NCI-H526 (cell line): ENCODE data around the gene ERICH6B.

ENCODE experiments used
- DNase-seq, 2 experiments: peaks; one replicate each; lab custom pipeline; 2025; lab: John Stamatoyannopoulos, UW

ERICH6B gene

GRCh38 chr13:45601680-45602079 lies 13.9 kb downstream of the ERICH6B start:
- no peak for DNase-seq

GRCh38 chr13:45598597-45598996 lies 16.9 kb downstream of the ERICH6B start:
- DNase-seq, result no peak

- DNase-seq, result no peak
Observed at GRCh38 chr13:45596800-45597475, 18.6 kb downstream of the ERICH6B start.

GRCh38 chr13:45595965-45596364 lies 19.6 kb downstream of the ERICH6B start:
- DNase-seq, result no peak

- DNase-seq, result no peak
Observed at GRCh38 chr13:45594764-45595163, 20.8 kb downstream of the ERICH6B start.

- no peak for DNase-seq
Observed at GRCh38 chr13:45594227-45594626, 21.3 kb downstream of the ERICH6B start.

GRCh38 chr13:45592758-45593157 lies 22.8 kb downstream of the ERICH6B start:
- no peak for DNase-seq

GRCh38 chr13:45590066-45590465 lies 25.5 kb downstream of the ERICH6B start:
- no peak for DNase-seq

- no peak for DNase-seq
Observed at GRCh38 chr13:45587897-45588296, 27.6 kb downstream of the ERICH6B start.

GRCh38 chr13:45584816-45585215 lies 30.7 kb downstream of the ERICH6B start:
- DNase-seq, result peak in 1 of 2 experiments; percentile 35

- no peak for DNase-seq
Observed at GRCh38 chr13:45582408-45583076, 33.0 kb downstream of the ERICH6B start.

- DNase-seq, result no peak
Observed at GRCh38 chr13:45576466-45576865, 39.1 kb downstream of the ERICH6B start.

GRCh38 chr13:45575830-45576180 lies 39.7 kb downstream of the ERICH6B start:
- DNase-seq, result no peak

- DNase-seq, result no peak
Observed at GRCh38 chr13:45575146-45575829, 40.3 kb downstream of the ERICH6B start.

- no peak for DNase-seq
Observed at GRCh38 chr13:45565331-45565730, 50.2 kb downstream of the ERICH6B start.

- DNase-seq, result no peak
Observed at GRCh38 chr13:45564133-45564776, 51.3 kb downstream of the ERICH6B start.

- no peak for DNase-seq
Observed at GRCh38 chr13:45554604-45555109, 60.9 kb downstream of the ERICH6B start.

GRCh38 chr13:45548281-45548680 lies 67.3 kb downstream of the ERICH6B start:
- peak in 1 of 2 experiments; percentile 25 for DNase-seq

GRCh38 chr13:45546410-45546765 lies 69.2 kb downstream of the ERICH6B start:
- no peak for DNase-seq

- no peak for DNase-seq
Observed at GRCh38 chr13:45545686-45546409, 69.7 kb downstream of the ERICH6B start.

- peak in 1 of 2 experiments; percentile 24 for DNase-seq
Observed at GRCh38 chr13:45544520-45544919, 71.0 kb downstream of the ERICH6B start.

GRCh38 chr13:45542878-45543277 lies 72.7 kb downstream of the ERICH6B start:
- DNase-seq, result no peak
